ENCODE data around the gene MACROD2. TPM values are rescaled to one million over a fixed set of nuclear protein-coding genes. Genes with fewer than 3 reads are reported as not detected.

Gene MACROD2
- total and polyA plus RNA-seq, 11 donors = 0.54 to 5.4 (median 2.4) TPM

- H3K9me3 ChIP-seq = no peaks in the 10 kb centered on the region
- no peaks in the 10 kb centered on the region for H3K27me3 ChIP-seq
- 46 to 51% (median 48%) methylated on average over 7 of the region's 7 CpGs for WGBS, 4 donors
- intact Hi-C loops (cut with DNase I) = loop anchor here in 1 of 10 donors (10.0 kb wide), 1 partner anchor 55 kb away; no protein-coding TSS in a partner anchor
- no peak overlapping the region for H3K4me3 ChIP-seq
- TF ChIP-seq POLR2A (IDR thresholded peaks at IDR 0.05) (no peak), CTCF (IDR thresholded peaks at IDR 0.05) (no peak)
- H3K36me3 ChIP-seq = no peaks in the 10 kb centered on the region
- DNase-seq (no peak), ATAC-seq (no peak)
- H3K4me1 ChIP-seq = peaks cover 0 to 10% (median 0%) of the 10 kb centered on the region in 12 donors
- no peak overlapping the region for H3K27ac ChIP-seq
These were observed 1444.9 kb downstream of the MACROD2 start for GRCh38 chr20:15440049-15440820.

GRCh38 chr20:15445056-15445840 is 1449.9 kb downstream of the MACROD2 start:
- DNase-seq (no peak), ATAC-seq (no peak)
- Histone ChIP-seq H3K4me1 (peaks cover 0 to 10% (median 0%) of the 10 kb centered on the region in 12 donors), H3K36me3 (no peaks in the 10 kb centered on the region), H3K4me3 (no peak overlapping the region), H3K9me3 (no peaks in the 10 kb centered on the region), H3K27me3 (no peaks in the 10 kb centered on the region), H3K27ac (no peak overlapping the region)
- TF ChIP-seq CTCF (IDR thresholded peaks at IDR 0.05) (no peak), POLR2A (IDR thresholded peaks at IDR 0.05) (no peak)
- 57 to 69% (median 59%) methylated on average over 5 of the region's 5 CpGs for WGBS, 4 donors
- intact Hi-C loops (cut with DNase I) = loop anchor here in 1 of 10 donors (10.0 kb wide), 1 partner anchor 60 kb away; no protein-coding TSS in a partner anchor

- TF ChIP-seq CTCF (IDR thresholded peaks at IDR 0.05) (no peak), POLR2A (IDR thresholded peaks at IDR 0.05) (no peak)
- intact Hi-C loops (cut with DNase I) = loop anchor here in 1 of 10 donors (10.0 kb wide), 1 partner anchor 62 kb away; no protein-coding TSS in a partner anchor
- Histone ChIP-seq H3K4me3 (no peak overlapping the region), H3K9me3 (no peaks in the 10 kb centered on the region), H3K4me1 (no peaks in the 10 kb centered on the region), H3K27ac (no peak overlapping the region), H3K36me3 (no peaks in the 10 kb centered on the region), H3K27me3 (no peaks in the 10 kb centered on the region)
- WGBS, 4 donors = 56 to 69% (median 59%) methylated on average over 9 of the region's 9 CpGs
- DNase-seq (peak in 4 of 5 donors; percentile 26 to 32 (median 28)), ATAC-seq (no peak)
These were observed 1451.1 kb downstream of the MACROD2 start for GRCh38 chr20:15446373-15446772.

GRCh38 chr20:15447549-15447948 is 1452.2 kb downstream of the MACROD2 start:
- Histone ChIP-seq H3K27me3 (no peaks in the 10 kb centered on the region), H3K27ac (no peak overlapping the region), H3K4me1 (no peaks in the 10 kb centered on the region), H3K36me3 (no peaks in the 10 kb centered on the region), H3K9me3 (no peaks in the 10 kb centered on the region), H3K4me3 (no peak overlapping the region)
- TF ChIP-seq CTCF (IDR thresholded peaks at IDR 0.05) (no peak), POLR2A (IDR thresholded peaks at IDR 0.05) (no peak)
- DNase-seq = no peak
- intact Hi-C loops (cut with DNase I) = loop anchor here in 1 of 10 donors (10.0 kb wide), 1 partner anchor 63 kb away; no protein-coding TSS in a partner anchor
- WGBS, 4 donors = 79 to 96% (median 82%) methylated on average over 2 of the region's 2 CpGs
- ATAC-seq = no peak
